Neuronal stem cell (in vitro differentiated cells): ENCODE data around the gene FBXW5.
A peak's percentile ranks its signal among the peaks of the same experiment; 100 is the strongest.

Source experiments
- DNase-seq: peaks from one replicate; pipeline ENCODE4 v3.0.0-alpha.2; 2013; ENCODE audit warnings: low spot score
- H2AFZ ChIP-seq: one replicate; pipeline ENCODE4 v1.6.1; 2013; ENCODE audit warnings: mild to moderate bottlenecking, low read length, inconsistent platforms
- H2AK5ac ChIP-seq: 2 replicates; pipeline ENCODE4 v1.6.1; 2013; ENCODE audit warnings: low read depth, mild to moderate bottlenecking, inconsistent platforms, low read length, moderate library complexity, mixed read lengths
- H2BK120ac ChIP-seq: 2 replicates; pipeline ENCODE4 v1.6.1; 2013; ENCODE audit warnings: low read depth, mild to moderate bottlenecking, inconsistent platforms, low read length, moderate library complexity, mixed read lengths
- H2BK12ac ChIP-seq: one replicate; pipeline ENCODE4 v1.6.1; 2013; ENCODE audit warnings: low read length, inconsistent platforms
- H2BK15ac ChIP-seq: 2 replicates; pipeline ENCODE4 v1.6.1; 2013; ENCODE audit warnings: mild to moderate bottlenecking, low read length, inconsistent platforms, mixed read lengths
- H2BK5ac ChIP-seq: one replicate; pipeline ENCODE4 v1.6.1; 2013; ENCODE audit warnings: inconsistent platforms, mild to moderate bottlenecking, low read length, moderate library complexity
- H3K14ac ChIP-seq: one replicate; pipeline ENCODE4 v1.6.1; 2013; ENCODE audit warnings: low read length, inconsistent platforms
- H3K18ac ChIP-seq: 2 replicates; pipeline ENCODE4 v1.6.1; 2013; ENCODE audit warnings: low read length, inconsistent platforms
- H3K23ac ChIP-seq: 2 replicates; pipeline ENCODE4 v1.6.1; 2013; ENCODE audit warnings: low read depth, mild to moderate bottlenecking, mixed read lengths, low read length, inconsistent platforms; ENCODE audit not compliant: poor library complexity
- H3K27ac ChIP-seq: replicated peaks from 3 replicates; pipeline ENCODE4 v1.5.1; 2013; ENCODE audit warnings: low read length, inconsistent platforms
- H3K27me3 ChIP-seq, 3 experiments: 2 replicates each; pipeline ENCODE4 v1.6.1; 2013; ENCODE audit warnings: low read length in 3 of 3, mild to moderate bottlenecking in 2 of 3, inconsistent platforms in 1 of 3, low read depth in 1 of 3, mixed read lengths in 1 of 3, moderate library complexity in 1 of 3; ENCODE audit not compliant: control insufficient read depth in 3 of 3, insufficient read depth in 3 of 3
- H3K36me3 ChIP-seq, 2 donors: replicated peaks in 1 of 2; 2 replicates each; pipeline ENCODE4 v1.6.1; 2013; ENCODE audit warnings: low read length in 2 of 2; ENCODE audit not compliant: control insufficient read depth in 2 of 2, insufficient read depth in 2 of 2
- H3K4ac ChIP-seq: 2 replicates; pipeline ENCODE4 v1.6.1; 2013; ENCODE audit warnings: inconsistent platforms, mild to moderate bottlenecking, low read length, moderate library complexity
- H3K4me1 ChIP-seq, 2 donors: 1 replicate in 1 of 2; 2 replicates in 1 of 2; pipeline ENCODE4 v1.6.1; 2013; ENCODE audit warnings: low read length in 2 of 2, low read depth in 1 of 2; ENCODE audit not compliant: control insufficient read depth in 2 of 2, insufficient read depth in 1 of 2
- H3K4me2 ChIP-seq: one replicate; pipeline ENCODE4 v1.6.1; 2013; ENCODE audit warnings: mild to moderate bottlenecking, low read length, inconsistent platforms; ENCODE audit not compliant: insufficient read depth, poor library complexity, severe bottlenecking
- H3K4me3 ChIP-seq, 2 donors: 2 replicates each; pipeline ENCODE4 v1.5.1; 2013; ENCODE audit warnings: low read length in 2 of 2, mild to moderate bottlenecking in 2 of 2, inconsistent platforms in 1 of 2, moderate library complexity in 1 of 2
- H3K79me1 ChIP-seq: one replicate; pipeline ENCODE4 v1.6.1; 2013; ENCODE audit warnings: low read depth, mild to moderate bottlenecking, inconsistent platforms, low read length, moderate library complexity
- H3K9ac ChIP-seq: one replicate; pipeline ENCODE4 v1.6.1; 2013; ENCODE audit warnings: mild to moderate bottlenecking, low read depth, low read length, inconsistent platforms; ENCODE audit not compliant: poor library complexity
- H3K9me3 ChIP-seq, 2 donors: replicated peaks in 1 of 2; 2 replicates each; pipeline versions ENCODE3 to v1.6.1; 2013; ENCODE audit warnings: low read length in 2 of 2, mild to moderate bottlenecking in 2 of 2, inconsistent platforms in 1 of 2, low read depth in 1 of 2, mixed read lengths in 1 of 2, moderate library complexity in 1 of 2; ENCODE audit not compliant: control insufficient read depth in 2 of 2, insufficient read depth in 1 of 2
- H4K8ac ChIP-seq: one replicate; pipeline ENCODE4 v1.6.1; 2013; ENCODE audit warnings: low read depth, mild to moderate bottlenecking, inconsistent platforms, low read length, moderate library complexity
- H4K91ac ChIP-seq: one replicate; pipeline ENCODE4 v1.6.1; 2013; ENCODE audit warnings: low read length, low read depth, mild to moderate bottlenecking, inconsistent platforms; ENCODE audit not compliant: poor library complexity
- WGBS, 2 donors: extraction: QIAGEN DNeasy Blood & Tissue Kit; methylation state at CpG; one replicate each; pipeline ENCODE4 v1.1.7; 2013; ENCODE audit warnings: missing lambda C conversion rate in 2 of 2, mixed read lengths in 1 of 2; ENCODE audit not compliant: insufficient read length in 2 of 2, insufficient replicate concordance in 1 of 2; ENCODE audit errors: extremely low coverage in 2 of 2; 5-methylcytosine and 5-hydroxymethylcytosine counted together

FBXW5 gene

DNA sequence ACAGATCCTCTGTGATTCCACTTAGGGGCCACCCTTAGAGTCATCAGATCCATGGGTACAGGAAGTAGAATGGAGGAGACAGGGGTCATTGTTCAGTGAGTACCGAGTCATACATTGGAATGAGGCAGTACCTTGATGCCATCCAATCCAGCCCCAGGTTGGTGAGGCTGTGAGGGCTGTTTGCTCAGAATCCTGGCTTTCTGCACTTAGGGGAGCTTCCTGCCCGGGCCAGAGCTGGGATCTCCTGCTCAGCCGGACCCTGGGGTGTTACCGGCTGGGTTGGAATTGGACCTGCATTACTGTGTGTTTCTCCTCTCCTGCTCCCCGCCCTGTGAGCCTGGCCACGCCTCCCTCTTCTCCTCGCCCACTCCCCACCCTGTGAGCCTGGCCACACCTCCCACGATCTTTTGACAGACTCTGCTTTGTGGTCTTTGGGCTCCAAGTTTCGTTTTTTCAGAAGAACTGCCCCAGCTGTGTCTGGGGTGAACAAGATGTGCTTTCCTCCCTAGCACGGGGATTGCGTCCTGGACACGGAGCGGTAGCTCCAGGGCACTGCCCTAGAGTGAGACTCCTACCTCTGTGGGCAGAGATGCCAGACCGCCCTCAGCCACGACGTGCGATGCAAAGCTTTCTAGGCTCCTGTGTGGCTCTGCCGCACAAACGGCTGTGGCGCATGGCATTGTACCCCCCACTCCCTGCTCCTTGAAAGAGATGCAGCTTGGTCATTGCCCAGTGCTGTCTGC lies 42.9 kb downstream of the FBXW5 start:
- no peak overlapping the region for H3K4ac ChIP-seq
- H3K36me3 ChIP-seq = peaks cover 46 to 83% of the 10 kb centered on the region in 2 donors
- no peak overlapping the region for H2BK12ac ChIP-seq
- no CpG with 5 or more reads among the region's 20 CpGs for WGBS, 2 donors
- no peak for DNase-seq
- H3K4me3 ChIP-seq = no peak overlapping the region
- no peaks in the 10 kb centered on the region for H3K27me3 ChIP-seq
- no peak overlapping the region for H2BK120ac ChIP-seq
- no peak overlapping the region for H4K91ac ChIP-seq
- H4K8ac ChIP-seq = no peak overlapping the region
- no peak overlapping the region for H2AFZ ChIP-seq
- no peak overlapping the region for H3K9ac ChIP-seq
- no peak overlapping the region for H3K18ac ChIP-seq
- no peaks in the 10 kb centered on the region for H3K9me3 ChIP-seq
- peaks cover 10% of the 10 kb centered on the region for H3K79me1 ChIP-seq
- no peak overlapping the region for H2AK5ac ChIP-seq
- peak overlapping the region; percentile 65 for H3K23ac ChIP-seq
- H3K4me1 ChIP-seq = peaks cover 0 to 2% of the 10 kb centered on the region in 2 donors
- H2BK5ac ChIP-seq = no peak overlapping the region
- no peak overlapping the region for H3K14ac ChIP-seq
- H3K4me2 ChIP-seq = no peak overlapping the region
- no peak overlapping the region for H2BK15ac ChIP-seq
- no peak overlapping the region for H3K27ac ChIP-seq

DNA sequence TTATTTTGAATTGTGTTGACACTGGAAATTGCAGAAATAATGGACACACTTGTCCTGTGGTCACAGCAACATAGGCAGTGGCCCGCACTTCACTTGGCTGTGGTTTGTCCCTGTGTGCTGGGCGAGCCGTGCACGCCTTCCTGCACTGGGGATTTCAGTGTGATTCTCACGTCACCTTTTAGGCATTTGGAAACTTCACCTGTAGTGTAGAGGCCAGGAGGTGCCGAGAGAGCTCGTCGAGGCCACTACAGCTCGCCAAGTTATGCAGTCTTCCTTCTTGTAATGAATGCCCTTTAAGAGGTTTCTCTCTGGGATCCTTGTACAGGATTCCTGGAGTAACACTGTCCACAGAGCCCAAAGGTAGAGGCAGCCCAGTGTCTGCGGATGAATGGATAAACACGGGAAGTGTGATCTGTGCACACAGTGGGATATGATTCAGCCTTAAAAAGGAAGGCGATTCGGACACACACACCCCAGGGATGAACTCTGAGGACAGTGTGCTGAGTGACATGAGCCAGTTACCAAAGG lies 43.5 kb downstream of the FBXW5 start:
- no peak overlapping the region for H2BK5ac ChIP-seq
- H2BK15ac ChIP-seq = no peak overlapping the region
- no peak overlapping the region for H3K4ac ChIP-seq
- H3K9me3 ChIP-seq = no peaks in the 10 kb centered on the region
- H3K4me2 ChIP-seq = no peak overlapping the region
- peaks cover 13% of the 10 kb centered on the region for H3K79me1 ChIP-seq
- peak overlapping the region in 1 of 2 donors; percentile 23 for H3K4me3 ChIP-seq
- no CpG with 5 or more reads among the region's 13 CpGs for WGBS, 2 donors
- H3K14ac ChIP-seq = no peak overlapping the region
- H3K4me1 ChIP-seq = peaks cover 0 to 5% of the 10 kb centered on the region in 2 donors
- no peak overlapping the region for H3K23ac ChIP-seq
- H3K36me3 ChIP-seq = peaks cover 44 to 77% of the 10 kb centered on the region in 2 donors
- H3K18ac ChIP-seq = no peak overlapping the region
- no peak overlapping the region for H2AK5ac ChIP-seq
- no peak overlapping the region for H3K27ac ChIP-seq
- no peak overlapping the region for H3K9ac ChIP-seq
- H2BK120ac ChIP-seq = no peak overlapping the region
- H3K27me3 ChIP-seq = no peaks in the 10 kb centered on the region
- no peak overlapping the region for H2BK12ac ChIP-seq
- H4K8ac ChIP-seq = no peak overlapping the region
- no peak overlapping the region for H4K91ac ChIP-seq
- H2AFZ ChIP-seq = no peak overlapping the region
- DNase-seq = no peak

DNA sequence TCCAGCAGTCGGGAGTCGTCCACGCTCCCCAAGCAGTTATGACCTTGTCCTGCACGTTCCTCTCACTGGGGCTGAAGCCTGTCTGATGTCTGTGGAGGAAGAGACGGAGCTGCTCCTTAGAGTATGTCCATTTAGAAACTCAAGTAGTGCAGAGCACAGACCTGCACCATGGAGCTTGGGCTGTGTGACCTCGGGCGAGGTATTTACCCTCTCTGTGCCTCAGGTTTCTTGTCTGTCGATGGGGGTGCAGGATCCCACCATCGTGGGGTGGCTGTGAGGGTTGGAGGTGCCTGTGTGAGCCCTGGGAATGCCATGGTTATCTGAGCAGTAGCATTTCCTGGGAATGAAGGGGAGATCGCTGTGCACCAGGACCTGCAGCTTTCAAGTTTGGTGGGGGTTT lies 44.0 kb downstream of the FBXW5 start:
- WGBS, 2 donors = no CpG with 5 or more reads among the region's 10 CpGs
- Histone ChIP-seq H2AK5ac (no peak overlapping the region), H3K23ac (no peak overlapping the region), H3K4me3 (no peak overlapping the region), H2BK120ac (no peak overlapping the region), H4K91ac (no peak overlapping the region), H3K36me3 (peaks cover 44 to 74% of the 10 kb centered on the region in 2 donors), H3K4ac (no peak overlapping the region), H2BK15ac (no peak overlapping the region), H3K9me3 (no peaks in the 10 kb centered on the region), H3K79me1 (peaks cover 17% of the 10 kb centered on the region), H3K27me3 (no peaks in the 10 kb centered on the region), H2BK5ac (no peak overlapping the region), H2BK12ac (no peak overlapping the region), H3K4me2 (no peak overlapping the region), H3K27ac (no peak overlapping the region), H3K14ac (no peak overlapping the region), H2AFZ (no peak overlapping the region), H3K18ac (no peak overlapping the region), H4K8ac (no peak overlapping the region), H3K9ac (no peak overlapping the region), H3K4me1 (peaks cover 0 to 8% of the 10 kb centered on the region in 2 donors)
- DNase-seq = no peak

DNA sequence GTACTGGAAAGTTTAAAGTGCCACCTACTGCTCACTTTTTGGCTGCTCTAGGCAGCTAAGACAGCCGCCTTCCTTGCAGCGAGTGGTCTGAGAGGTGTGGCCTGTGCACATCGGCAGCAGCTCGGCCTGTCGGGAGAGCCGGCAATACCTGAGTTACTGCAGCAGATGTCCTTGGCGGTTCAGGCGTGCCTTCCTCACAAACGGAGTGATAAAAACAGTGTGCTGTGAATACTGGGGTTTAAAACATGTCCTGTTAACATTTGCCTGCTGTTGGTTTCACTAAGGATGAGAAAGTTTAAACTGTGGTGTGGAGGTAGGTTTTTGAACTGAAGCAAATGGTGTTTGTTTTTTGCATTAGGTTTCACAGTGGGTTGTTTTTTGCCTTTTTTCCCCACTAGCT lies 45.3 kb downstream of the FBXW5 start:
- H2BK5ac ChIP-seq = no peak overlapping the region
- peaks cover 48 to 73% of the 10 kb centered on the region in 2 donors for H3K36me3 ChIP-seq
- no peak overlapping the region for H2AFZ ChIP-seq
- WGBS, 2 donors = no CpG with 5 or more reads among the region's 9 CpGs
- no peaks in the 10 kb centered on the region for H3K9me3 ChIP-seq
- no peak overlapping the region for H3K4ac ChIP-seq
- no peak for DNase-seq
- no peak overlapping the region for H3K9ac ChIP-seq
- no peak overlapping the region for H3K18ac ChIP-seq
- H3K23ac ChIP-seq = no peak overlapping the region
- no peak overlapping the region for H2AK5ac ChIP-seq
- peaks cover 0 to 8% of the 10 kb centered on the region in 2 donors for H3K4me1 ChIP-seq
- no peak overlapping the region for H3K27ac ChIP-seq
- no peak overlapping the region for H3K14ac ChIP-seq
- no peak overlapping the region for H4K8ac ChIP-seq
- no peak overlapping the region for H3K4me3 ChIP-seq
- no peak overlapping the region for H3K4me2 ChIP-seq
- peaks cover 25% of the 10 kb centered on the region for H3K79me1 ChIP-seq
- H3K27me3 ChIP-seq = no peaks in the 10 kb centered on the region
- no peak overlapping the region for H4K91ac ChIP-seq
- no peak overlapping the region for H2BK12ac ChIP-seq
- no peak overlapping the region for H2BK120ac ChIP-seq
- no peak overlapping the region for H2BK15ac ChIP-seq
